ENCODE results near the gene CAP2. TPM values are rescaled to one million over a fixed set of nuclear protein-coding genes. Genes with fewer than 3 reads are reported as not detected.
"Not testable (repeated sequence)": the region's sequence is repeated elsewhere in the genome, so short reads cannot be mapped to it uniquely, and the experiment has no call there.

Gene CAP2
- total RNA-seq, 1 donor from 2014 or later: 55.3 TPM

GRCh38 chr6:17413313-17413750 lies 19.9 kb downstream of the CAP2 start:
- FAIRE-seq: peak; percentile 94
- no peaks in the 10 kb centered on the region for H3K36me3 ChIP-seq (ENCODE audit: insufficient read depth, low read length)
- H3K27me3 Mint-ChIP-seq (ENCODE audit: low read depth, unreplicated experiment): no peaks in the 10 kb centered on the region
- H3K27me3 ChIP-seq (ENCODE audit: insufficient read depth, low read length): no peaks in the 10 kb centered on the region
- H3K9ac ChIP-seq (ENCODE audit: low read length): peak overlapping the region; percentile 72
- peaks cover 5% of the 10 kb centered on the region for H3K9me3 Mint-ChIP-seq (ENCODE audit: unreplicated experiment)
- peaks cover 67% of the 10 kb centered on the region for H3K79me2 ChIP-seq (ENCODE audit: insufficient read depth, low read length)
- no peak for TF ChIP-seq CTCF (IDR thresholded peaks at IDR 0.05; ENCODE audit: insufficient read depth, low read depth, low read length)
- peaks cover 44% of the 10 kb centered on the region for H3K4me1 ChIP-seq (ENCODE audit: insufficient read depth, low read length)
- DNase-seq (ENCODE audit: low read depth): peak; percentile 86
- H3K27ac ChIP-seq (ENCODE audit: low read depth, low read length): peak overlapping the region; percentile 90
- H3K9me3 ChIP-seq (ENCODE audit: insufficient read depth, low read depth, low read length): no peaks in the 10 kb centered on the region
- H3K36me3 Mint-ChIP-seq (ENCODE audit: low read depth, unreplicated experiment): peaks cover 4% of the 10 kb centered on the region
- peaks cover 48% of the 10 kb centered on the region for H3K4me1 Mint-ChIP-seq (ENCODE audit: low read depth, unreplicated experiment)
- H3K27ac Mint-ChIP-seq (ENCODE audit: unreplicated experiment): peak overlapping the region; percentile 77
- H3K4me2 ChIP-seq (ENCODE audit: low read length): peak overlapping the region; percentile 71
- no peak overlapping the region for H2AFZ ChIP-seq (ENCODE audit: low read depth, low read length)
- no peak overlapping the region for H3K4me3 ChIP-seq (ENCODE audit: insufficient read depth, low read depth, low read length)
- no peak overlapping the region for H3K4me3 Mint-ChIP-seq (ENCODE audit: unreplicated experiment)
- H4K20me1 ChIP-seq (ENCODE audit: insufficient read depth, low read length): no peaks in the 10 kb centered on the region

GRCh38 chr6:17414395-17414794 lies 21.0 kb downstream of the CAP2 start:
- DNase-seq (ENCODE audit: low read depth); H2AFZ ChIP-seq (ENCODE audit: low read depth, low read length); H3K36me3 Mint-ChIP-seq (ENCODE audit: low read depth, unreplicated experiment); H3K9me3 ChIP-seq (ENCODE audit: insufficient read depth, low read depth, low read length); H3K4me3 ChIP-seq (ENCODE audit: insufficient read depth, low read depth, low read length); H3K9ac ChIP-seq (ENCODE audit: low read length); H3K4me3 Mint-ChIP-seq (ENCODE audit: unreplicated experiment); H3K4me2 ChIP-seq (ENCODE audit: low read length); H4K20me1 ChIP-seq (ENCODE audit: insufficient read depth, low read length); H3K36me3 ChIP-seq (ENCODE audit: insufficient read depth, low read length); H3K27me3 ChIP-seq (ENCODE audit: insufficient read depth, low read length); FAIRE-seq; H3K9me3 Mint-ChIP-seq (ENCODE audit: unreplicated experiment); H3K27me3 Mint-ChIP-seq (ENCODE audit: low read depth, unreplicated experiment): not testable (repeated sequence)
- Mint-ChIP-seq H3K27ac (ENCODE audit: unreplicated experiment) (peak overlapping the region; percentile 44), H3K4me1 (ENCODE audit: low read depth, unreplicated experiment) (peaks cover 57% of the 10 kb centered on the region)
- Histone ChIP-seq H3K4me1 (ENCODE audit: insufficient read depth, low read length) (peaks cover 54% of the 10 kb centered on the region), H3K79me2 (ENCODE audit: insufficient read depth, low read length) (peaks cover 65% of the 10 kb centered on the region), H3K27ac (ENCODE audit: low read depth, low read length) (peak overlapping the region; percentile 90)

- peaks cover 1% of the 10 kb centered on the region for H3K36me3 Mint-ChIP-seq (ENCODE audit: low read depth, unreplicated experiment)
- H3K27ac Mint-ChIP-seq (ENCODE audit: unreplicated experiment): no peak overlapping the region
- Histone ChIP-seq H3K4me3 (ENCODE audit: insufficient read depth, low read depth, low read length) (no peak overlapping the region), H3K79me2 (ENCODE audit: insufficient read depth, low read length) (peaks cover 60% of the 10 kb centered on the region), H3K4me2 (ENCODE audit: low read length) (peak overlapping the region; percentile 4), H3K27me3 (ENCODE audit: insufficient read depth, low read length) (no peaks in the 10 kb centered on the region), H2AFZ (ENCODE audit: low read depth, low read length) (no peak overlapping the region), H3K27ac (ENCODE audit: low read depth, low read length) (peak overlapping the region; percentile 35), H3K36me3 (ENCODE audit: insufficient read depth, low read length) (no peaks in the 10 kb centered on the region), H3K4me1 (ENCODE audit: insufficient read depth, low read length) (peaks cover 54% of the 10 kb centered on the region), H3K9ac (ENCODE audit: low read length) (no peak overlapping the region), H3K9me3 (ENCODE audit: insufficient read depth, low read depth, low read length) (no peaks in the 10 kb centered on the region), H4K20me1 (ENCODE audit: insufficient read depth, low read length) (no peaks in the 10 kb centered on the region)
- TF ChIP-seq EZH2 (IDR thresholded peaks at IDR 0.05; ENCODE audit: insufficient read depth, low read length) (no peak), CTCF (IDR thresholded peaks at IDR 0.05; ENCODE audit: insufficient read depth, low read depth, low read length) (no peak)
- H3K9me3 Mint-ChIP-seq (ENCODE audit: unreplicated experiment): peaks cover 2% of the 10 kb centered on the region
- DNase-seq (ENCODE audit: low read depth) (no peak), FAIRE-seq (no peak)
- H3K4me1 Mint-ChIP-seq (ENCODE audit: low read depth, unreplicated experiment): peaks cover 62% of the 10 kb centered on the region
- no peaks in the 10 kb centered on the region for H3K27me3 Mint-ChIP-seq (ENCODE audit: low read depth, unreplicated experiment)
- H3K4me3 Mint-ChIP-seq (ENCODE audit: unreplicated experiment): no peak overlapping the region
Observed at GRCh38 chr6:17415321-17415720, 21.9 kb downstream of the CAP2 start.
